GM18861 (cell line): ENCODE data around the gene LASP1NB.
"Not testable (repeated sequence)": the region's sequence is repeated elsewhere in the genome, so short reads cannot be mapped to it uniquely, and the experiment has no call there.

Experiments
- ATAC-seq: cut with Tn5 transposase; IDR thresholded peaks from one replicate; pipeline ENCODE4 v1.9.1; 2021; ENCODE audit not compliant: unreplicated experiment

LASP1NB gene

GRCh38 chr17:38959508-38959907 lies 34.1 kb downstream of the LASP1NB start:
- no peak for ATAC-seq

- no peak for ATAC-seq
Measured at GRCh38 chr17:38960402-38960801, 35.0 kb downstream of the LASP1NB start.

- ATAC-seq: no peak
Measured at GRCh38 chr17:38961413-38961812, 36.0 kb downstream of the LASP1NB start.

DNA sequence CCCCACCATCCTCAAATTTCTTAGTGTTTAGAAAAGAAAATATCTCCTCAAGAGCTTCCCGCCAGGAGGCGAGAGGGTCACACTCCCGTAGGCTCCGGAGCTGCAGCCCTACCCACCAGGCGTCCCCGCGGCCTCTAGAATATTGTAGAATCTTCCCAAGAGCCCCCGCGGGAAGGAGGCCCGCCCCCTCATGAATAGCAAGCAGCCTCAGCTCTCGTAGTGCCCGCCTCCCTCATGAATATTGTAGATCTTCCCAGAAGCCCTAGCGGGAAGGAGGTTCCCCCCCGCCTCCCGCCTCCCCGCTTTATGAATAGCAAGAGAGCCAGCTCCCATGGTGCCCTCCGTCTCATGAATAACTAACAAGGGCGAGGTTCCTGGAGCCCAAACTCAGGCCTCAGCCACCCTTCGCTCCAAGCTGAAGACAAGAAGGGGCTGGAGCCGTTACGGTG lies 41.9 kb downstream of the LASP1NB start, which contains the start of gene FBXO47:
TSS of gene FBXO47 (minus strand) at position 114 of the 449 bp plus-strand sequence. CDS start 4,378 bp downstream, outside the sequence.
- ATAC-seq: no peak

DNA sequence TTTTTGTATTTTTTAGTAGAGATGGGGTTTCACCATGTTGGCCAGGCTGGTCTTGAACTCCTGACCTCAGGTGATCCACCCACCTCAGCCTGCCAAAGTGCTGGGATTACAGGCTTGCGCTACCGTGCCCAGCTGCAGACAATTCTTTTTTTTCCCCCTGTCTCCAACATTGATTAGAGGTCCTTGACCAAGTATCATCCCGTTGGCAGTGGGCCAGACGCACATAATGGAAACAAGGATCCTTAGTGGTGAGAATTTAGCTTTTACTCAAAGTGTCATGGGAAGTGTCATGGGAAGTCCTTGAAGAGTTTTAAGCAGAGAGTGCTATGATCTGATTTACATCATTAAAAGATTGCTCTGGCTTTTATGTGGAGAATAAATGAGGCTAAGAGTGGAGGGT lies 43.9 kb downstream of the LASP1NB start:
- ATAC-seq: no peak

DNA sequence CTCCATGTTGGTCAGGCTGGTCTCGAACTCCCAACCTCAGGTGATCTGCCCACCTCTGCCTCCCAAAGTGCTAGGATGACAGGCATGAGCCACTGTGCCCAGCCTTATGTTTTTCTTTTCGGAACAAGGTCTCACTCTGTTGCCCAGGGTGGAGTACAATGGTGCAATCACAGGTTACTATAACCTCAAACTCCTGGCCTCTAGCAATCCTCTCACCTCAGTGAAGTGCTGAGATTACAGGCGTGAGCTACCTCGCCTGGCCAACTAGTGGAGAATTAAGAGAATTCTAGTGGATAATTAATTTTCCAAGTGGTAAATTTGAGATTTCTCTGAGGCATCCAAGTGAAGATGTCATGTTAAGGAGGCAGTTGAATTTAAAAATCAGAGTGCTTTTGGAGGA lies 44.7 kb downstream of the LASP1NB start:
- ATAC-seq: no peak

DNA sequence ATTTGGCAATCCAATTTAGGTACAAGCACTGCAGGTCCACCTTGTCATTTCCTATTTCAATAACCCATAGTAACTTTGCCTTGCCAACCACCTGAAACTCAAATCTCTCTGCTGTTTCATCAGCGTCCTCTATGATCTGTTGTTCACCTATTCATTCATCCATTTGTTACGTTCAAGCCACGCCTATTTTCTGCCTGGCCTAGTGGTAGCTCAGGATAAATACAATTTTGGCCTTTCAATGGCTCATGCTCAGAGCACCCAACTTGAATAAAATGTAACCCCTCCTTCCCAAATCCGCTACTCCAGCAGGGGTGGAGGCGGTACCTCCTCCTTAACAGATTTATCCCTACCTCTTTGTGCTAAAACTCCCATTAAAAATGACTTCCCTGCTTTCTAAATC lies 45.4 kb downstream of the LASP1NB start:
- no peak for ATAC-seq

- not testable (repeated sequence) for ATAC-seq
Measured at GRCh38 chr17:38976187-38976551, 50.8 kb downstream of the LASP1NB start.

DNA sequence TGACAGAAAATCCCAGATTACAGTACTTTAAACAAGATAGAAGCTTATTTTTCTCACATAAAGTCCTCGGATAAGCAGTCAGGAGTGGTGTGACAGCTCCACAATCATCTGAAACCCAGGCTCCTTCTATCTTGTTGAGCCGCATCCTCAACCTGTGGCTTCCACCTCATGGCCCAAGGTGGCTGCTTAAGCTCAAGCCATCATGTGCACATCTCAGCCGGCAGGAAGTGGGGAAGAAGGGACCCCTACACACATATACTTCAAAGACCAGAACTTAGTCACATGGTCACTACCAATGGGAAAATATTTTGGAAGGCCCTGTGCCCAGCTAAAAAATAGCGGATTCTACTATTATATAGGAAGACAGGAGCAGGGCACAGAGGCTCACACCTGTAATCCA lies 52.8 kb downstream of the LASP1NB start:
- ATAC-seq: no peak
